K562 (cell line): ENCODE data around the gene CXXC4. TPM values are rescaled to one million over a fixed set of nuclear protein-coding genes. Genes with fewer than 3 reads are reported as not detected.

Experiments used
- ATAC-seq: fragments of 200-7000 bp; cut with Tn5 transposase; 3 replicates; pipeline ENCODE4 v1.9.1; 2020; ENCODE audit warnings: moderate library complexity
- BruUV-seq: library from RNA; stranded (reverse); fragments of 400-500 nt; replicated peaks from 2 replicates; lab custom pipeline; 2021; lab: Mats Ljungman, UMichigan
- CTCF ChIA-PET: fragments of 300-600 bp; formaldehyde crosslinking; extraction: SDS; loops from one replicate; lab custom pipeline; 2021; ENCODE audit warnings: low intra/inter-chr PET ratio; lab: Yijun Ruan, JAX
- POLR2A ChIA-PET: fragments of 300-600, 350-650 bp; sonication (Branson Sonifier 250); formaldehyde crosslinking; extraction: SDS; loops from one replicate; lab custom pipeline; 2021; ENCODE audit warnings: antibody characterized with exemption, inconsistent platforms; lab: Yijun Ruan, JAX
- DNase-seq, 4 experiments: peaks; one replicate each; pipeline versions ENCODE4 v3.0.0 to v3.0.0-alpha.2; 2011 to 2018; ENCODE audit warnings: low spot score in 3 of 4, mixed read lengths in 3 of 4; ENCODE audit errors: extremely low read depth in 1 of 4
- FAIRE-seq: peaks from 2 replicates; lab custom pipeline; 2011; peaks lifted over from hg19 to GRCh38; lab: Jason Lieb, UNC
- H2AFZ ChIP-seq: 2 replicates; pipeline ENCODE4 v1.6.0; 2011; ENCODE audit warnings: low read depth, low read length, control low read depth, inconsistent platforms
- H3K27ac ChIP-seq: fragments of 200-600 bp; 3 replicates; pipeline ENCODE4 v1.8.0; 2011; ENCODE audit warnings: low read depth, mild to moderate bottlenecking, control low read depth, inconsistent platforms, low read length, moderate library complexity, mixed read lengths; ENCODE audit errors: extremely low read depth
- H3K27me3 ChIP-seq, 2 experiments: fragments of 300-600 bp in 1 of 2; 2 replicates in 1 of 2; 3 replicates in 1 of 2; pipeline versions ENCODE4 v1.6.0 to v1.8.0; 2011; ENCODE audit warnings: inconsistent platforms in 2 of 2, low read length in 2 of 2, mild to moderate bottlenecking in 1 of 2, mixed read lengths in 1 of 2, moderate library complexity in 1 of 2; ENCODE audit not compliant: control insufficient read depth in 2 of 2, insufficient read depth in 2 of 2
- H3K36me3 ChIP-seq: fragments of 300-600 bp; 3 replicates; pipeline ENCODE4 v1.8.0; 2011; ENCODE audit warnings: mild to moderate bottlenecking, low read length, inconsistent platforms; ENCODE audit not compliant: control insufficient read depth, insufficient read depth
- H3K4me1 ChIP-seq, 2 experiments: fragments of 200-600 bp in 1 of 2; replicated peaks in 1 of 2; 2 replicates in 1 of 2; 3 replicates in 1 of 2; pipeline versions ENCODE4 v1.5.1 to v1.8.0; 2011; ENCODE audit warnings: inconsistent platforms in 2 of 2, low read length in 2 of 2, mild to moderate bottlenecking in 1 of 2, mixed read lengths in 1 of 2, moderate library complexity in 1 of 2; ENCODE audit not compliant: control insufficient read depth in 2 of 2, insufficient read depth in 2 of 2
- H3K4me2 ChIP-seq: 2 replicates; pipeline ENCODE4 v1.6.1; 2011; ENCODE audit warnings: low read length, control low read depth, inconsistent platforms, mixed read lengths; ENCODE audit not compliant: insufficient read depth
- H3K4me3 ChIP-seq: fragments of 200-600 bp; sonication (generic), shearing (Covaris generic); 2 replicates; pipeline ENCODE4 v1.5.1; 2016; ENCODE audit warnings: control low read depth, inconsistent platforms
- H3K79me2 ChIP-seq: fragments of 200-600 bp; 3 replicates; pipeline ENCODE4 v1.8.0; 2011; ENCODE audit warnings: low read length, inconsistent platforms; ENCODE audit not compliant: control insufficient read depth, insufficient read depth
- H3K9ac ChIP-seq, 2 experiments: 2 replicates each; pipeline versions ENCODE4 v1.6.0 to v1.6.1; 2011; ENCODE audit warnings: low read depth in 2 of 2, low read length in 2 of 2, control low read depth in 1 of 2, inconsistent platforms in 1 of 2, mild to moderate bottlenecking in 1 of 2, mixed read lengths in 1 of 2; ENCODE audit not compliant: insufficient read depth in 1 of 2
- H3K9me1 ChIP-seq: one replicate; pipeline ENCODE4 v1.6.0; 2011; ENCODE audit warnings: inconsistent platforms, mild to moderate bottlenecking, low read length, moderate library complexity; ENCODE audit not compliant: control insufficient read depth, insufficient read depth
- H3K9me3 ChIP-seq: replicated peaks from 2 replicates; pipeline ENCODE4 v1.5.1; 2011; ENCODE audit warnings: low read depth, low read length, inconsistent platforms; ENCODE audit not compliant: control insufficient read depth, insufficient read depth
- H4K20me1 ChIP-seq: replicated peaks from 2 replicates; pipeline ENCODE4 v1.6.1; 2011; ENCODE audit warnings: low read length, inconsistent platforms, mixed read lengths; ENCODE audit not compliant: control insufficient read depth, insufficient read depth
- ADNP ChIP-seq: fragments of 200-800 bp; sonication (Bioruptor generic); IDR thresholded peaks from 2 replicates; pipeline ENCODE4 v1.6.1; 2016; ENCODE audit warnings: missing genetic modification characterization, missing compliant biosample characterization
- CEBPG ChIP-seq, 3 experiments: fragments of 200-800 bp in 1 of 3; sonication (Bioruptor generic) in 1 of 3; sonication (generic) in 1 of 3; formaldehyde crosslinking in 1 of 3; IDR thresholded peaks in 2 of 3; conservative IDR thresholded peaks in 1 of 3; 2 replicates each; pipeline versions ENCODE4 v1.6.1 to v1.8.0; 2016 to 2022; ENCODE audit warnings: missing compliant biosample characterization in 2 of 3, missing genetic modification characterization in 2 of 3, mild to moderate bottlenecking in 1 of 3, missing genetic modification reagents in 1 of 3
- ELF4 ChIP-seq: fragments of 450-650 bp; formaldehyde crosslinking; IDR thresholded peaks from 2 replicates; pipeline ENCODE4 v1.4.0; 2022; ENCODE audit warnings: missing genetic modification characterization
- HCFC1 ChIP-seq: IDR thresholded peaks from 2 replicates; pipeline ENCODE4 v1.6.1; 2012; ENCODE audit warnings: low read depth, low read length, improper control_type of control experiment
- MAX ChIP-seq: sonication (generic); formaldehyde crosslinking; IDR thresholded peaks from 2 replicates; pipeline ENCODE4 v1.9.0; 2022; ENCODE audit warnings: mild to moderate bottlenecking, missing genetic modification reagents
- MED1 ChIP-seq: sonication (generic); formaldehyde crosslinking; IDR thresholded peaks from 2 replicates; pipeline ENCODE4 v1.8.1; 2023; ENCODE audit warnings: missing genetic modification reagents, borderline replicate concordance
- MTF1 ChIP-seq: fragments of 250-450 bp; sonication (Bioruptor Pico); IDR thresholded peaks from 2 replicates; pipeline ENCODE4 v1.9.0; 2021; ENCODE audit warnings: moderate library complexity, mild to moderate bottlenecking, inconsistent platforms, borderline replicate concordance
- MXI1 ChIP-seq: IDR thresholded peaks from 2 replicates; pipeline ENCODE4 v1.6.1; 2011; ENCODE audit warnings: low read depth, mild to moderate bottlenecking, improper control_type of control experiment, low read length
- SOX6 ChIP-seq: fragments of 450-650 bp; IDR thresholded peaks from 2 replicates; pipeline ENCODE4 v1.6.1; 2014; ENCODE audit warnings: mild to moderate bottlenecking
- ZBTB12 ChIP-seq: fragments of 250-450 bp; sonication (Bioruptor Pico); IDR thresholded peaks from 2 replicates; pipeline ENCODE4 v1.4.0; 2020
- ZBTB8A ChIP-seq: fragments of 450-650 bp; IDR thresholded peaks from 2 replicates; pipeline ENCODE4 v1.6.1; 2018; ENCODE audit warnings: mild to moderate bottlenecking, moderate library complexity; ENCODE audit not compliant: partially characterized antibody
- ZNF133 ChIP-seq: fragments of 250-450 bp; sonication (Bioruptor Pico); IDR thresholded peaks from 2 replicates; pipeline ENCODE4 v1.4.0; 2020; ENCODE audit warnings: mild to moderate bottlenecking
- ZNF407 ChIP-seq: fragments of 450-650 bp; IDR thresholded peaks from 2 replicates; pipeline ENCODE4 v1.6.1; 2016; ENCODE audit warnings: low read depth
- ZNF511 ChIP-seq: sonication (generic); formaldehyde crosslinking; IDR thresholded peaks from 2 replicates; pipeline ENCODE4 v1.8.0; 2022; ENCODE audit warnings: mild to moderate bottlenecking, missing genetic modification reagents
- in situ Hi-C: fragments of 300-500 bp; cut with MboI; formaldehyde crosslinking; loops from 4 replicates; pipeline ENCODE4 v1.15.0; 2018; ENCODE audit warnings: inconsistent platforms, mixed read lengths
- intact Hi-C: fragments of 100-400 bp; cut with micrococcal nuclease; formaldehyde crosslinking; loops from 2 replicates; pipeline ENCODE4 v1.14.2; 2022
- polyA plus RNA-seq, 8 experiments: library from polyadenylated mRNA; depleted of rRNA in 4 of 8; stranded (reverse) in 5 of 8; unstranded in 3 of 8; fragments of >200 nt; fragmentation: Nextera tagmentation in 2 of 8; fragmentation: Illumina TruSeq in 1 of 8; extraction: Ambion mirVana in 2 of 8; extraction: Trizol in 1 of 8; gene quantifications; 2 replicates each; pipeline versions ENCODE4 v1.2.1 to v1.2.3, GENCODE V29; 2011 to 2014; ENCODE audit warnings: inconsistent platforms in 1 of 8, missing spikeins in 1 of 8
- total RNA-seq, 7 experiments: library from RNA; depleted of rRNA in 6 of 7; stranded (reverse); fragments of >200 nt in 6 of 7; fragmentation: Illumina TruSeq in 2 of 7; extraction: Trizol in 2 of 7; gene quantifications; 2 replicates each; pipeline versions ENCODE4 v1.2.1 to v1.2.3, GENCODE V29; 2011 to 2021; ENCODE audit warnings: low replicate concordance in 1 of 7

Gene CXXC4
- total and polyA plus RNA-seq, 9 of the 15 experiments (the other 6 are each of a cell fraction or from before 2014, with no cell fraction given) = not detected

GRCh38 chr4:104469794-104470193, 24.9 kb downstream of the CXXC4 start:
- Histone ChIP-seq H3K79me2 (no peaks in the 10 kb centered on the region), H3K9ac (no peak overlapping the region), H3K27me3 (no peaks in the 10 kb centered on the region), H3K4me2 (no peak overlapping the region), H3K4me3 (no peak overlapping the region), H3K9me1 (no peaks in the 10 kb centered on the region), H2AFZ (no peak overlapping the region), H3K36me3 (no peaks in the 10 kb centered on the region), H3K9me3 (no peaks in the 10 kb centered on the region), H3K27ac (no peak overlapping the region), H3K4me1 (no peaks in the 10 kb centered on the region), H4K20me1 (no peaks in the 10 kb centered on the region)
- in situ Hi-C loops (no loop called here), intact Hi-C loops (no loop called here)
- DNase-seq (no peak), ATAC-seq (no peak), FAIRE-seq (no peak)
- ChIA-PET CTCF (no interaction called here), POLR2A (no interaction called here)
- no TSS peak for BruUV-seq
- no peak for TF ChIP-seq MED1 (CRISPR knock-in tag)
- TF ChIP-seq HCFC1 = no peak
- no peak for TF ChIP-seq ZBTB12 (CRISPR knock-in tag)
- no peak for TF ChIP-seq ZNF133 (CRISPR knock-in tag)
- no peak for TF ChIP-seq MAX
- no peak for TF ChIP-seq SOX6
- no peak for TF ChIP-seq ELF4 (CRISPR knock-in tag)
- no peak for TF ChIP-seq ZNF511 (CRISPR knock-in tag)
- TF ChIP-seq ZBTB8A = no peak
- TF ChIP-seq MXI1 = no peak
- TF ChIP-seq MTF1 = no peak
- no peak for TF ChIP-seq ADNP (tag)
- no peak for TF ChIP-seq CEBPG (CRISPR knock-in tag; IDR thresholded peaks at IDR 0.05)
- no peak for TF ChIP-seq CEBPG (tag; conservative IDR thresholded peaks at IDR 0.05 in 1 of 2, IDR thresholded peaks at IDR 0.05 in 1 of 2)
- no peak for TF ChIP-seq ZNF407
